ENCODE measurements around the gene SCRT2. TPM values are rescaled to one million over a fixed set of nuclear protein-coding genes. Genes with fewer than 3 reads are reported as not detected.

Gene SCRT2
- total RNA-seq, 2 donors from 2014 or later: not detected

DNA sequence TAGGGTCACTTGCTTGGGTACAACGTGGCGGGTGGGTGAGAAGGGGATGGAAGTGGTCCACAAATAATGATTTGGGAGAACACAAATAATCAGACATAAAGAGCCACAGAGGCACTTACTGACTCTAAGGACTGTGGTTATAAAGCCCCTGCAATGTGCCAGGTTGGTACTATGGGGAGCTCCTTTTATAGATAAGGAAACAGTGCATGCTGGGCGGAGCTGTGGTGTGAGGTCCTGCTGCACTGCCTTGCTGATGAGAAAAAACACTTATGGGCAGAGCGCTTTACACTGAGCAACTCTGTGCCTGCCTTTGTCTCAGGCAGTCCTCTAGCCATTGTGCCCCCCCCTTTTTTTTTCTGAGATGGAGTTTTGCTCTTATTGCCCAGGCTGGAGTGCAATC is 29.1 kb upstream of the SCRT2 start:
- Histone ChIP-seq H3K36me3 (no peaks in the 10 kb centered on the region), H3K4me3 (no peak overlapping the region), H3K27me3 (no peaks in the 10 kb centered on the region), H3K27ac (no peak overlapping the region), H3K9me3 (no peaks in the 10 kb centered on the region), H3K4me1 (peaks cover 0 to 9% of the 10 kb centered on the region in 2 donors)
- no peak for TF ChIP-seq CTCF (IDR thresholded peaks at IDR 0.05)
- no peak for DNase-seq (ENCODE audit: low spot score)

DNA sequence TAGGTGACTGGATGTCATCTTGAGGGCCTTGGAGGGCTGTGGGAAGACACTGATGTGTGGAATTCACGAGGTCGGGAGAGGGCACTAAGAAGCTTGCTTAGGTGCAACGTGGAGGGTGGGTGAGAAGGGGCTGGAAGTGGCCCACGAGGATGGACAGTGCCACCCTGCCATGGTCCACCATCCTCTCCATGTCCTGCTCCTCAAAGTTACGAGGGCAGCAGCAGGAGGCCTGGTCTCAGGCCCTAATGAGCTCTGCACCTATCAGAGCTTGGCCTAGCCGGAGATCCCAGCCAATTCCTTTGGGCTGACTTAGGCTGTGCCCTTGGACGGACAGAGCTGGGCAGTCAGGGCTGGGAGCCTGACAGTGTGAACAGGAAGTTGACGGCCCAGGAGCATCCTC is 27.8 kb upstream of the SCRT2 start:
- no peak for TF ChIP-seq CTCF (IDR thresholded peaks at IDR 0.05)
- Histone ChIP-seq H3K9me3 (no peaks in the 10 kb centered on the region), H3K27ac (no peak overlapping the region), H3K27me3 (no peaks in the 10 kb centered on the region), H3K36me3 (no peaks in the 10 kb centered on the region), H3K4me3 (no peak overlapping the region), H3K4me1 (peaks cover 0 to 9% of the 10 kb centered on the region in 2 donors)
- DNase-seq (ENCODE audit: low spot score): no peak

GRCh38 chr20:703006-703405 is 27.4 kb upstream of the SCRT2 start:
- Histone ChIP-seq H3K4me3 (no peak overlapping the region), H3K27ac (no peak overlapping the region), H3K4me1 (peaks cover 0 to 9% of the 10 kb centered on the region in 2 donors), H3K36me3 (no peaks in the 10 kb centered on the region), H3K9me3 (no peaks in the 10 kb centered on the region), H3K27me3 (no peaks in the 10 kb centered on the region)
- no peak for TF ChIP-seq CTCF (IDR thresholded peaks at IDR 0.05)
- no peak for DNase-seq (ENCODE audit: low spot score)

- DNase-seq (ENCODE audit: low spot score): no peak
- Histone ChIP-seq H3K27ac (no peak overlapping the region), H3K9me3 (no peaks in the 10 kb centered on the region), H3K36me3 (no peaks in the 10 kb centered on the region), H3K27me3 (no peaks in the 10 kb centered on the region), H3K4me3 (no peak overlapping the region), H3K4me1 (peaks cover 0 to 9% of the 10 kb centered on the region in 2 donors)
- TF ChIP-seq CTCF (IDR thresholded peaks at IDR 0.05): no peak
These were observed 26.0 kb upstream of the SCRT2 start for GRCh38 chr20:701401-702129.

GRCh38 chr20:699811-700338 is 24.3 kb upstream of the SCRT2 start:
- Histone ChIP-seq H3K27ac (peak overlapping the region; percentile 61 to 64), H3K27me3 (no peaks in the 10 kb centered on the region), H3K9me3 (no peaks in the 10 kb centered on the region), H3K36me3 (no peaks in the 10 kb centered on the region), H3K4me1 (peaks cover 0 to 9% of the 10 kb centered on the region in 2 donors), H3K4me3 (no peak overlapping the region)
- no peak for DNase-seq (ENCODE audit: low spot score)
- TF ChIP-seq CTCF (IDR thresholded peaks at IDR 0.05): no peak

All from right atrium auricular region (tissue), 2 donors.